Measurements from ENCODE around the gene OPTC. TPM values are rescaled to one million over a fixed set of nuclear protein-coding genes. Genes with fewer than 3 reads are reported as not detected.
A peak's percentile ranks its signal among the peaks of the same experiment; 100 is the strongest.

OPTC gene
- polyA plus RNA-seq, 2 of the 4 experiments (the other 2 are of a cell fraction), result not detected

- H3K4me3 ChIP-seq, result no peak overlapping the region
- ChIA-PET POLR2A (no interaction called here), CTCF (interaction anchor here (0.9 to 2.7 kb wide), 4 partner anchors 10 to 189 kb away, joined by 3 to 17 read pairs (median 7); no protein-coding TSS in a partner anchor)
- 87% methylated on average over 9 of the region's 9 CpGs for WGBS (ENCODE audit: missing lambda C conversion rate)
- TF ChIP-seq ESRRA (IDR thresholded peaks at IDR 0.05; ENCODE audit: borderline replicate concordance, low read length) (no peak), ZFP36 (IDR thresholded peaks at IDR 0.05; ENCODE audit: borderline replicate concordance, partially characterized antibody) (no peak), FOSB (CRISPR knock-in tag; IDR thresholded peaks at IDR 0.05) (no peak), MAZ (IDR thresholded peaks at IDR 0.05; ENCODE audit: borderline replicate concordance, low read depth, low read length) (no peak), JUN (IDR thresholded peaks at IDR 0.05) (no peak), BCL3 (IDR thresholded peaks at IDR 0.05) (no peak), TFCP2L1 (CRISPR knock-in tag; IDR thresholded peaks at IDR 0.05) (no peak), MAFK (IDR thresholded peaks at IDR 0.05; ENCODE audit: partially characterized antibody) (no peak), E2F6 (IDR thresholded peaks at IDR 0.05; ENCODE audit: borderline replicate concordance, low read depth) (no peak), HOXA7 (CRISPR knock-in tag; IDR thresholded peaks at IDR 0.05) (no peak), NFE2L2 (conservative IDR thresholded peaks at IDR 0.05; ENCODE audit: low read length) (no peak), MAX (IDR thresholded peaks at IDR 0.05) (no peak), REST (IDR thresholded peaks at IDR 0.05) (no peak), FOSL2 (IDR thresholded peaks at IDR 0.05) (no peak), FOSL2 (CRISPR knock-in tag; IDR thresholded peaks at IDR 0.05) (no peak), FOXS1 (CRISPR knock-in tag; IDR thresholded peaks at IDR 0.05) (no peak), CTCF (IDR thresholded peaks at IDR 0.05) (no peak)
- H3K27ac ChIP-seq, result peak overlapping the region; percentile 86 to 91
- peaks cover 36% of the 10 kb centered on the region for H3K4me1 ChIP-seq
- ATAC-seq, result no peak
- no peak for DNase-seq (ENCODE audit: low read depth in 1 of 2, low spot score in 1 of 2)
- H3K4me2 ChIP-seq, result peak overlapping the region; percentile 73
- H3K9me3 ChIP-seq, result no peaks in the 10 kb centered on the region
- FAIRE-seq, result no peak
Observed at GRCh38 chr1:203513585-203514031, 19.7 kb downstream of the OPTC start.

- TF ChIP-seq ZFP36 (IDR thresholded peaks at IDR 0.05; ENCODE audit: borderline replicate concordance, partially characterized antibody), result no peak
- TF ChIP-seq CBX8 (IDR thresholded peaks at IDR 0.05), result no peak
- TF ChIP-seq JUNB (IDR thresholded peaks at IDR 0.05), result no peak
- no peak for TF ChIP-seq HOXB5 (CRISPR knock-in tag; IDR thresholded peaks at IDR 0.05)
- DNase-seq (ENCODE audit: low read depth in 1 of 2, low spot score in 1 of 2) (no peak), ATAC-seq (no peak), FAIRE-seq (no peak)
- ChIA-PET POLR2A (no interaction called here), CTCF (interaction anchor here (1.4 to 3.5 kb wide), 2 partner anchors 12 to 183 kb away, joined by 3 to 22 read pairs; no protein-coding TSS in a partner anchor)
- 95% methylated on average over 9 of the region's 9 CpGs for WGBS (ENCODE audit: missing lambda C conversion rate)
- Histone ChIP-seq H3K4me2 (no peak overlapping the region), H3K27ac (no peak overlapping the region), H3K4me1 (peaks cover 46% of the 10 kb centered on the region), H3K9me3 (no peaks in the 10 kb centered on the region), H3K4me3 (no peak overlapping the region)
Observed at GRCh38 chr1:203516184-203516583, 22.2 kb downstream of the OPTC start.

Measured in A549 (cell line).